CD4-positive, alpha-beta T cell (primary cell): ENCODE measurements around the gene VTA1. TPM values are rescaled to one million over a fixed set of nuclear protein-coding genes. Genes with fewer than 3 reads are reported as not detected.
"Not testable (repeated sequence)": the region's sequence is repeated elsewhere in the genome, so short reads cannot be mapped to it uniquely, and the experiment has no call there.

Source experiments
- ATAC-seq: fragments of 200-7000 bp; cut with Tn5 transposase; one replicate; pipeline ENCODE4 v1.10.0; 2022; ENCODE audit warnings: mild to moderate bottlenecking; ENCODE audit not compliant: poor library complexity
- CTCF ChIA-PET: fragments of 350-600 bp; sonication (Branson Sonifier 250); formaldehyde crosslinking; loops from one replicate; lab custom pipeline; 2021; ENCODE audit warnings: antibody characterized with exemption, inconsistent platforms; lab: Charles Lee
- POLR2A ChIA-PET: fragments of 350-600 bp; sonication (Branson Sonifier 250); formaldehyde crosslinking; loops from one replicate; lab custom pipeline; 2021; ENCODE audit warnings: antibody characterized with exemption, inconsistent platforms; lab: Charles Lee
- DNase-seq, 14 experiments: peaks; one replicate each; pipeline ENCODE4 v3.0.0-alpha.2; 2013 to 2020; ENCODE audit warnings: mixed read lengths in 2 of 14
- H3K27ac ChIP-seq, 2 donors: one replicate each; pipeline versions ENCODE4 v1.5.1 to v1.7.0; 2013; ENCODE audit warnings: low read length in 2 of 2, low read depth in 1 of 2, mild to moderate bottlenecking in 1 of 2
- H3K27me3 ChIP-seq, 2 experiments: 1 replicate in 1 of 2; 2 replicates in 1 of 2; pipeline versions ENCODE4 v1.6.1 to v1.7.0; 2013; ENCODE audit warnings: low read length in 2 of 2, control low read depth in 1 of 2, mild to moderate bottlenecking in 1 of 2, moderate library complexity in 1 of 2; ENCODE audit not compliant: insufficient read depth in 2 of 2, control insufficient read depth in 1 of 2
- H3K36me3 ChIP-seq: one replicate; pipeline ENCODE4 v1.6.1; 2013; ENCODE audit warnings: low read length, control low read depth; ENCODE audit not compliant: insufficient read depth
- H3K4me1 ChIP-seq: one replicate; pipeline ENCODE4 v1.6.1; 2013; ENCODE audit warnings: low read length, control low read depth; ENCODE audit not compliant: insufficient read depth
- H3K4me3 ChIP-seq: one replicate; pipeline ENCODE4 v1.5.1; 2013; ENCODE audit warnings: mild to moderate bottlenecking, low read length, moderate library complexity
- H3K9me3 ChIP-seq, 2 experiments: 1 replicate in 1 of 2; 2 replicates in 1 of 2; pipeline versions ENCODE4 v1.6.1 to v1.7.0; 2013; ENCODE audit warnings: low read length in 2 of 2, mild to moderate bottlenecking in 2 of 2, control low read depth in 1 of 2, moderate library complexity in 1 of 2; ENCODE audit not compliant: control insufficient read depth in 1 of 2, insufficient read depth in 1 of 2
- H3K27ac Mint-ChIP-seq: one replicate; pipeline ENCODE4 v1.8.0; 2020; ENCODE audit warnings: mixed read lengths
- H3K27me3 Mint-ChIP-seq: one replicate; pipeline ENCODE4 v1.8.0; 2021; ENCODE audit warnings: mixed read lengths
- H3K36me3 Mint-ChIP-seq: one replicate; pipeline ENCODE4 v1.8.0; 2021; ENCODE audit warnings: low read depth, mixed read lengths
- H3K4me1 Mint-ChIP-seq: one replicate; pipeline ENCODE4 v1.8.0; 2021; ENCODE audit warnings: low read depth, mixed read lengths
- H3K4me3 Mint-ChIP-seq: one replicate; pipeline ENCODE4 v1.8.0; 2020; ENCODE audit warnings: mild to moderate bottlenecking, mixed read lengths
- H3K9me3 Mint-ChIP-seq: one replicate; pipeline ENCODE4 v1.8.0; 2020; ENCODE audit warnings: mixed read lengths
- intact Hi-C, 2 experiments: fragments of 100-400 bp; cut with DNase I in 1 of 2; cut with micrococcal nuclease in 1 of 2; formaldehyde crosslinking; loops; one replicate each; pipeline versions ENCODE4 v1.15.1 to v1.9.0; 2023 to 2025; cut with DNase I, micrococcal nuclease
- total RNA-seq, 174 experiments: library from RNA in 2 of 174; stranded (reverse) in 2 of 174; gene quantifications; one replicate each; pipeline ENCODE4 v1.2.3 and lab custom pipeline; 2021 to 2026
- TF ChIP-seq, protein P1 (sequence below): fragments of 200-600 bp; IDR thresholded peaks from one replicate; pipeline ENCODE4 v1.8.0; 2022; ENCODE audit warnings: antibody characterized with exemption, mild to moderate bottlenecking

Gene VTA1
- total RNA-seq, 2 experiments from 2014 or later = 13.5 to 18.0 TPM

DNA sequence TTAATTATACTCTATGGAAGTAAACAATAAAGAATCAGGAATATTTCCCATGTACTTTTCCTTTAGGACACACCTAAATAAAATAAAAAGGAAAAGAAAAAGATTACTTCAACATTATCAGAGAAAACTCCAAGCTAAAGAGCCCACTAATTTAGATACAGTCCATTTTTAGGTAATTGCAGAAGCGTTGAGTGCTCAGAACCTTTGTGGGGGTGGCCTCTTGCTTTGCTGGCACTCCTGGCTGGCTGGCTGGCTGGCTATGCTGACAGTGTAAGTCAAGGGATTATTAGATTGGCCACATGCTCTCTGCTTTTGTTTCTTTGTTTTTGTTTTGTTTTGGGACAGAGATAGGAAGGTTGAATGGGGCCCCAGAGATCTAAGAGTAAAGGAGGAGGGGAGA, 14.4 kb upstream of the VTA1 start, which contains the start of gene GJE1:
TSS of gene GJE1 (plus strand) at position 301 of the 400 bp plus-strand sequence. CDS start 234 bp downstream, outside the sequence.
- no peak within 1 kb of the TSS for H3K27ac ChIP-seq
- no peak within 1 kb of the TSS for H3K4me3 Mint-ChIP-seq
- CTCF ChIA-PET = no interaction called here
- DNase-seq = no peak
- no peaks in the 10 kb centered on the region for H3K4me1 Mint-ChIP-seq
- no peak for ATAC-seq
- no peak within 1 kb of the TSS for H3K4me3 ChIP-seq
- POLR2A ChIA-PET = no interaction called here
- no peaks in the 10 kb centered on the region for H3K4me1 ChIP-seq
- H3K27me3 ChIP-seq = peaks cover 4 to 8% of the 10 kb centered on the region in 2 experiments
- no peaks in the 10 kb centered on the region for H3K36me3 Mint-ChIP-seq
- H3K27me3 Mint-ChIP-seq = peaks cover 33% of the 10 kb centered on the region
- H3K9me3 ChIP-seq = no peaks in the 10 kb centered on the region
- H3K36me3 ChIP-seq = no peaks in the 10 kb centered on the region
- no peaks in the 10 kb centered on the region for H3K9me3 Mint-ChIP-seq
- H3K27ac Mint-ChIP-seq = no peak within 1 kb of the TSS
- intact Hi-C loops = no loop called here
- TF ChIP-seq, protein P1, sequence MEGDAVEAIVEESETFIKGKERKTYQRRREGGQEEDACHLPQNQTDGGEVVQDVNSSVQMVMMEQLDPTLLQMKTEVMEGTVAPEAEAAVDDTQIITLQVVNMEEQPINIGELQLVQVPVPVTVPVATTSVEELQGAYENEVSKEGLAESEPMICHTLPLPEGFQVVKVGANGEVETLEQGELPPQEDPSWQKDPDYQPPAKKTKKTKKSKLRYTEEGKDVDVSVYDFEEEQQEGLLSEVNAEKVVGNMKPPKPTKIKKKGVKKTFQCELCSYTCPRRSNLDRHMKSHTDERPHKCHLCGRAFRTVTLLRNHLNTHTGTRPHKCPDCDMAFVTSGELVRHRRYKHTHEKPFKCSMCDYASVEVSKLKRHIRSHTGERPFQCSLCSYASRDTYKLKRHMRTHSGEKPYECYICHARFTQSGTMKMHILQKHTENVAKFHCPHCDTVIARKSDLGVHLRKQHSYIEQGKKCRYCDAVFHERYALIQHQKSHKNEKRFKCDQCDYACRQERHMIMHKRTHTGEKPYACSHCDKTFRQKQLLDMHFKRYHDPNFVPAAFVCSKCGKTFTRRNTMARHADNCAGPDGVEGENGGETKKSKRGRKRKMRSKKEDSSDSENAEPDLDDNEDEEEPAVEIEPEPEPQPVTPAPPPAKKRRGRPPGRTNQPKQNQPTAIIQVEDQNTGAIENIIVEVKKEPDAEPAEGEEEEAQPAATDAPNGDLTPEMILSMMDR = no peak

DNA sequence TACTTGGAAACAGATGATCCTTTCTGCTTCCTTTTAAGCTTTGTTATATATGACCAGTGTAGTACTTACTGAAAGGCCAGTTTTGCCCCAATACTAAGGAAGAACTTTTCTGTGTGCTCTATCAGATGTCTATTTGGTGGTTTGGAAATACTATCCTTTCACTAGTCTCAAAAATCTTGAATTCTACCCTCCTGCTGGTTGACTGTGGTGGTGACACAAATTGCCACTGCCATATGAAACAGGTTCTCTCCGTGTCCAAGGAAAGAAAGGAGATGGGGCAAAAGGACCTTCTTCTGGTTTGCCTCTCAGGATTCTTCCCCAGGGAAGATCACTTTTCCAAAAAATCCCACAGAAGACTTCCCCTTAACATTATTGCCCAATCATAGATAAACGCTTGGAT, 8.2 kb upstream of the VTA1 start:
- no peak overlapping the region for H3K4me3 ChIP-seq
- no peaks in the 10 kb centered on the region for H3K9me3 Mint-ChIP-seq
- peaks cover 4 to 11% of the 10 kb centered on the region in 2 experiments for H3K27me3 ChIP-seq
- no peaks in the 10 kb centered on the region for H3K36me3 Mint-ChIP-seq
- ChIA-PET POLR2A (interaction anchor here (1.2 kb wide), 1 partner anchor 7 kb away, joined by 6 read pairs; no protein-coding TSS in a partner anchor), CTCF (interaction anchor here (2.0 kb wide), 1 partner anchor 9 kb away, joined by 4 read pairs; the partner anchor contains the start of genes NMBR and VTA1)
- no peaks in the 10 kb centered on the region for H3K36me3 ChIP-seq
- intact Hi-C loops = no loop called here
- DNase-seq = no peak
- no peak overlapping the region for H3K4me3 Mint-ChIP-seq
- H3K27ac Mint-ChIP-seq = no peak overlapping the region
- no peak overlapping the region for H3K27ac ChIP-seq
- no peaks in the 10 kb centered on the region for H3K4me1 ChIP-seq
- H3K27me3 Mint-ChIP-seq = peaks cover 14% of the 10 kb centered on the region
- TF ChIP-seq, protein P1 = no peak
- H3K4me1 Mint-ChIP-seq = no peaks in the 10 kb centered on the region
- no peaks in the 10 kb centered on the region for H3K9me3 ChIP-seq
- no peak for ATAC-seq

GRCh38 chr6:142141531-142141930, 5.5 kb upstream of the VTA1 start:
- not testable (repeated sequence) for ATAC-seq, H3K27ac Mint-ChIP-seq

GRCh38 chr6:142152746-142153145, 5.7 kb downstream of the VTA1 start:
- ChIA-PET CTCF (no interaction called here), POLR2A (no interaction called here)
- peaks cover 8% of the 10 kb centered on the region for H3K4me1 ChIP-seq
- no peaks in the 10 kb centered on the region for H3K27me3 ChIP-seq
- TF ChIP-seq, protein P1 = no peak
- H3K27ac ChIP-seq = no peak overlapping the region
- no peaks in the 10 kb centered on the region for H3K27me3 Mint-ChIP-seq
- ATAC-seq = no peak
- no peaks in the 10 kb centered on the region for H3K9me3 Mint-ChIP-seq
- DNase-seq = no peak
- H3K36me3 ChIP-seq = peaks cover 6% of the 10 kb centered on the region
- no peaks in the 10 kb centered on the region for H3K9me3 ChIP-seq
- H3K36me3 Mint-ChIP-seq = peaks cover 33% of the 10 kb centered on the region
- peak overlapping the region; percentile 6 for H3K4me3 Mint-ChIP-seq
- no peak overlapping the region for H3K4me3 ChIP-seq
- H3K27ac Mint-ChIP-seq = peak overlapping the region; percentile 34
- intact Hi-C loops = loop anchor here (5.0 to 10.0 kb wide), 2 partner anchors 235 to 412 kb away; no protein-coding TSS in a partner anchor
- peaks cover 82% of the 10 kb centered on the region for H3K4me1 Mint-ChIP-seq

More at GRCh38 chr6:142141531-142141930, 5.5 kb upstream of the VTA1 start:
- H3K36me3 Mint-ChIP-seq, CTCF ChIA-PET, H3K9me3 ChIP-seq, H3K27ac ChIP-seq, DNase-seq, POLR2A ChIA-PET, H3K4me3 ChIP-seq, H3K36me3 ChIP-seq, H3K4me1 ChIP-seq, H3K4me3 Mint-ChIP-seq, H3K9me3 Mint-ChIP-seq: not testable (repeated sequence)
- H3K27me3 Mint-ChIP-seq = peaks cover 12% of the 10 kb centered on the region
- peaks cover 17% of the 10 kb centered on the region for H3K4me1 Mint-ChIP-seq
- intact Hi-C loops = loop anchor here (10.0 kb wide), 4 partner anchors 333 to 1953 kb away; partner anchors contain the start of genes AIG1 (in 1 of the 2) and SF3B5 (in 1 of the 2)
- H3K27me3 ChIP-seq = peaks cover 4 to 11% of the 10 kb centered on the region in 2 experiments
